B cell (primary cell): ENCODE results near the gene FAM20C. TPM values are rescaled to one million over a fixed set of nuclear protein-coding genes. Genes with fewer than 3 reads are reported as not detected.

Experiments
- ATAC-seq: fragments of 200-7000 bp; cut with Tn5 transposase; one replicate; pipeline ENCODE4 v1.10.0; 2021; ENCODE audit warnings: low read depth, mild to moderate bottlenecking, moderate number of reproducible peaks, moderate library complexity
- CTCF ChIA-PET: fragments of 350-600 bp; sonication (Branson Sonifier 250); formaldehyde crosslinking; loops from one replicate; lab custom pipeline; 2021; ENCODE audit warnings: antibody characterized with exemption, inconsistent platforms; lab: Charles Lee
- POLR2A ChIA-PET: fragments of 350-600 bp; sonication (Branson Sonifier 250); formaldehyde crosslinking; loops from one replicate; lab custom pipeline; 2021; ENCODE audit warnings: antibody characterized with exemption; lab: Charles Lee
- DNase-seq: peaks from one replicate; pipeline ENCODE4 v3.0.0; 2013
- H2AFZ ChIP-seq: 2 replicates; pipeline ENCODE4 v1.6.1; 2012; ENCODE audit warnings: mild to moderate bottlenecking, low read depth, low read length; ENCODE audit not compliant: insufficient read depth, poor library complexity, severe bottlenecking
- H3K27ac ChIP-seq, 2 donors: 1 replicate in 1 of 2; 2 replicates in 1 of 2; pipeline ENCODE4 v1.5.1; 2012 to 2013; ENCODE audit warnings: low read length in 2 of 2, mild to moderate bottlenecking in 2 of 2, moderate library complexity in 1 of 2
- H3K27me3 ChIP-seq, 4 experiments: fragments of 200-600 bp in 1 of 4; sonication (generic) in 1 of 4; replicated peaks in 1 of 4; 1 replicate in 2 of 4; 2 replicates in 2 of 4; pipeline versions ENCODE4 v1.6.1 to v1.7.0; 2013 to 2016; ENCODE audit warnings: low read length in 3 of 4, mild to moderate bottlenecking in 2 of 4, mixed read lengths in 1 of 4, moderate library complexity in 1 of 4; ENCODE audit not compliant: insufficient read depth in 4 of 4, control insufficient read depth in 3 of 4; ENCODE audit errors: control extremely low read depth in 1 of 4
- H3K36me3 ChIP-seq, 2 experiments: replicated peaks in 1 of 2; 1 replicate in 1 of 2; 2 replicates in 1 of 2; pipeline versions ENCODE4 v1.6.1 to v1.7.1; 2013; ENCODE audit warnings: low read length in 1 of 2; ENCODE audit not compliant: insufficient read depth in 2 of 2, control insufficient read depth in 1 of 2; ENCODE audit errors: control extremely low read depth in 1 of 2, extremely low read depth in 1 of 2
- H3K4me1 ChIP-seq, 2 donors: fragments of 200-600 bp in 1 of 2; sonication (generic) in 1 of 2; 1 replicate in 1 of 2; 2 replicates in 1 of 2; pipeline versions ENCODE4 v1.5.1 to v1.6.1; 2013 to 2017; ENCODE audit warnings: low read length in 2 of 2; ENCODE audit not compliant: control insufficient read depth in 2 of 2, insufficient read depth in 2 of 2
- H3K4me2 ChIP-seq: replicated peaks from 2 replicates; pipeline ENCODE3; 2012; ENCODE audit warnings: mild to moderate bottlenecking, low read depth, low read length; ENCODE audit not compliant: poor library complexity, severe bottlenecking
- H3K4me3 ChIP-seq, 5 experiments: fragments of 200-600 bp in 1 of 5; sonication (generic) in 1 of 5; 1 replicate in 3 of 5; 2 replicates in 2 of 5; pipeline versions ENCODE4 v1.5.1 to v1.7.0; 2011 to 2016; ENCODE audit warnings: low read length in 4 of 5, mild to moderate bottlenecking in 4 of 5, low read depth in 2 of 5, control low read depth in 1 of 5, moderate library complexity in 1 of 5; ENCODE audit not compliant: insufficient read depth in 1 of 5; ENCODE audit errors: control extremely low read depth in 1 of 5, extremely low read depth in 1 of 5
- H3K79me2 ChIP-seq: fragments of 200-600 bp; sonication (generic); one replicate; pipeline ENCODE4 v1.6.0; 2016; ENCODE audit warnings: low read length; ENCODE audit not compliant: control insufficient read depth, insufficient read depth
- H3K9ac ChIP-seq: fragments of 200-600 bp; sonication (generic); 2 replicates; pipeline ENCODE4 v1.6.1; 2017; ENCODE audit warnings: mild to moderate bottlenecking, low read length, moderate library complexity
- H3K9me3 ChIP-seq, 3 donors: one replicate each; pipeline versions ENCODE4 v1.6.1 to v1.7.1; 2013; ENCODE audit warnings: low read length in 2 of 3; ENCODE audit not compliant: control insufficient read depth in 2 of 3, insufficient read depth in 1 of 3; ENCODE audit errors: control extremely low read depth in 1 of 3
- H4K20me1 ChIP-seq: 2 replicates; pipeline ENCODE4 v1.6.0; 2012; ENCODE audit warnings: mild to moderate bottlenecking, low read length; ENCODE audit not compliant: insufficient read depth, control insufficient read depth, poor library complexity, severe bottlenecking
- H3K27ac Mint-ChIP-seq: one replicate; pipeline ENCODE4 v1.8.0; 2021; ENCODE audit warnings: mixed read lengths
- H3K27me3 Mint-ChIP-seq: one replicate; pipeline ENCODE4 v1.8.0; 2021; ENCODE audit warnings: mixed read lengths
- H3K4me1 Mint-ChIP-seq: one replicate; pipeline ENCODE4 v1.8.0; 2021; ENCODE audit warnings: mixed read lengths
- H3K4me3 Mint-ChIP-seq: one replicate; pipeline ENCODE4 v1.8.0; 2021; ENCODE audit warnings: mixed read lengths
- H3K9me3 Mint-ChIP-seq: one replicate; pipeline ENCODE4 v1.8.0; 2022; ENCODE audit warnings: mixed read lengths; ENCODE audit not compliant: insufficient read depth
- EZH2 ChIP-seq: IDR thresholded peaks from 2 replicates; pipeline ENCODE4 v1.6.1; 2012; ENCODE audit warnings: borderline replicate concordance, low read depth, mild to moderate bottlenecking, moderate library complexity, low read length; ENCODE audit not compliant: insufficient read depth, poor library complexity, severe bottlenecking
- WGBS: methylation state at CpG from one replicate; pipeline ENCODE4 v1.1.5; 2013; ENCODE audit warnings: missing lambda C conversion rate; ENCODE audit not compliant: insufficient coverage; 5-methylcytosine and 5-hydroxymethylcytosine counted together
- intact Hi-C: fragments of 100-400 bp; cut with micrococcal nuclease; formaldehyde crosslinking; loops from one replicate; pipeline ENCODE4 v1.10.0; 2022
- polyA plus RNA-seq: library from polyadenylated mRNA; depleted of rRNA; stranded (reverse); fragments of >200 nt; gene quantifications from 2 replicates; pipeline ENCODE4 v1.2.3, GENCODE V29; 2012
- total RNA-seq, 2 donors: library from RNA; stranded (reverse); fragments of 120-200 nt in 1 of 2; gene quantifications; 1 replicate in 1 of 2; 2 replicates in 1 of 2; pipeline versions ENCODE4 v1.2.3 to v1.2.4, GENCODE V29; 2013 to 2022
- TF ChIP-seq, protein P1 (sequence below): fragments of 200-600 bp; IDR thresholded peaks from one replicate; pipeline ENCODE4 v1.8.0; 2022; ENCODE audit warnings: antibody characterized with exemption, mild to moderate bottlenecking

The FAM20C gene
- total and polyA plus RNA-seq, 2 donors (not counting 1 experiment from before 2014, with no cell fraction given): 0.54 to 0.81 TPM

DNA sequence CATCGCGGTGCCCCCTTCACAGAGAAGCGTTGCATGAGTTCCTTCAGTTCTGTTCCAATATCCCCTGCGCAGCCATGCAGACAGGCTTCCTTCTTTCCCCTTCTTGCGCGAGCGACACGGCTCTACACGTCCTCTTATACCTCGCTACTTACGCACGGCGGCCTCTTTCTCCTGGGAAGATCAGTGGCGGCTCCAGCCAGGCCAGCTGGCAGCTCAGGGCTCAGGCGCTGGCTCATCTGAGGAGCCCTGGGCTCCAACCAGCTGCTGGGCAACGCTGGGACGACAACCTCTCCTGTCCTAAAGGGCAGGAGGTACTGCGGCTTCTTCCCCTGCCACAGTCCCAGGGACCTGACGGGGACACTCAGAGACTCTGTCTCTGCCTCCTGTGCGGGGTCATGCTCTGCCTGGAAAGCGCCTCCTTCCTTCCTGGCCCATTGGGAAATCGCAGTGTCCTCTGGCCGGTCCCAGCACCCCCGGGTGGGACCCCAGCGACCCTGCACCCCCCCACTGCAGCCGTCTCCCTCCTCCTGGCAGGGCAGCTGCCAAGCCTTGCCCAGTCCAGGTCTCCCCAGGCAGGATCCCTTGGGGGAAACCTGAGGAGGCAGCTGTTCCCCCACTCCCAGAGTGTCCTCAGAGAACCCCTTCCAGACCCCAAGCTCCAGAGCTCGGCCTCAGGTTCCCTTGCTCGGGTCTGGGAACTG, 5.0 kb upstream of the FAM20C start:
- no peak overlapping the region for H3K4me2 ChIP-seq
- Mint-ChIP-seq H3K4me3 (no peak overlapping the region), H3K4me1 (peaks cover 3% of the 10 kb centered on the region), H3K27ac (no peak overlapping the region), H3K27me3 (peaks cover 32% of the 10 kb centered on the region), H3K9me3 (no peaks in the 10 kb centered on the region)
- WGBS: 90% methylated on average over 28 of the region's 28 CpGs
- H4K20me1 ChIP-seq: no peaks in the 10 kb centered on the region
- H3K4me3 ChIP-seq: no peak overlapping the region
- no peak overlapping the region for H3K27ac ChIP-seq
- TF ChIP-seq, protein P1, sequence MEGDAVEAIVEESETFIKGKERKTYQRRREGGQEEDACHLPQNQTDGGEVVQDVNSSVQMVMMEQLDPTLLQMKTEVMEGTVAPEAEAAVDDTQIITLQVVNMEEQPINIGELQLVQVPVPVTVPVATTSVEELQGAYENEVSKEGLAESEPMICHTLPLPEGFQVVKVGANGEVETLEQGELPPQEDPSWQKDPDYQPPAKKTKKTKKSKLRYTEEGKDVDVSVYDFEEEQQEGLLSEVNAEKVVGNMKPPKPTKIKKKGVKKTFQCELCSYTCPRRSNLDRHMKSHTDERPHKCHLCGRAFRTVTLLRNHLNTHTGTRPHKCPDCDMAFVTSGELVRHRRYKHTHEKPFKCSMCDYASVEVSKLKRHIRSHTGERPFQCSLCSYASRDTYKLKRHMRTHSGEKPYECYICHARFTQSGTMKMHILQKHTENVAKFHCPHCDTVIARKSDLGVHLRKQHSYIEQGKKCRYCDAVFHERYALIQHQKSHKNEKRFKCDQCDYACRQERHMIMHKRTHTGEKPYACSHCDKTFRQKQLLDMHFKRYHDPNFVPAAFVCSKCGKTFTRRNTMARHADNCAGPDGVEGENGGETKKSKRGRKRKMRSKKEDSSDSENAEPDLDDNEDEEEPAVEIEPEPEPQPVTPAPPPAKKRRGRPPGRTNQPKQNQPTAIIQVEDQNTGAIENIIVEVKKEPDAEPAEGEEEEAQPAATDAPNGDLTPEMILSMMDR: no peak
- TF ChIP-seq EZH2: no peak
- no peaks in the 10 kb centered on the region for H3K36me3 ChIP-seq
- H3K9me3 ChIP-seq: peaks cover 0 to 6% (median 0%) of the 10 kb centered on the region in 3 donors
- H3K79me2 ChIP-seq: no peaks in the 10 kb centered on the region
- CTCF ChIA-PET: no interaction called here
- peaks cover 0 to 23% (median 8%) of the 10 kb centered on the region in 4 experiments for H3K27me3 ChIP-seq
- no peak for ATAC-seq
- intact Hi-C loops: no loop called here
- H3K9ac ChIP-seq: no peak overlapping the region
- no peak for DNase-seq
- H3K4me1 ChIP-seq: peaks cover 4 to 5% of the 10 kb centered on the region in 2 donors
- POLR2A ChIA-PET: no interaction called here
- H2AFZ ChIP-seq: no peak overlapping the region

DNA sequence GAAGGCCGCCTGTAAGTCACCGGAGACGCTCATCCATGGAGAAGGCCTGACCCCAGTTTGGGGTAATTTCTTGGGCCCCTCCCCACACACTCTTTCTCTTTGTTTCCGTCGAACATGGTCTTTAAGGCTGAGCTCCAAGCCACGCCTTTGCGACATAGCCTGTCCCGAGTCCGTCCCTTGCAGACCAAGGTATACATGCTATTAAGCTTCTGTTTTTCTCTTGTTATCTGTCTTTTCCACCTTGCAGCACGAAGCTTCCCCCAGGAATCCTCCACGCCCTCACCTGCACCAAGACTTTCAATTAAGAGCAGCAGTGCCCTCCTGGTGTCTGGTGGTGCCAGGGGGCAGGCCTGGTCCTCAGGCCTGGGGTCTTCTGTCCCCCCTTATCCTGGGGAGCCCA, 4.2 kb upstream of the FAM20C start:
- CTCF ChIA-PET: no interaction called here
- no peak for DNase-seq
- H3K9me3 ChIP-seq: peaks cover 0 to 6% (median 0%) of the 10 kb centered on the region in 3 donors
- peaks cover 4 to 5% of the 10 kb centered on the region in 2 donors for H3K4me1 ChIP-seq
- Mint-ChIP-seq H3K27ac (no peak overlapping the region), H3K4me3 (no peak overlapping the region), H3K4me1 (peaks cover 3% of the 10 kb centered on the region), H3K27me3 (peaks cover 32% of the 10 kb centered on the region), H3K9me3 (no peaks in the 10 kb centered on the region)
- no peak for ATAC-seq
- peaks cover 0 to 23% (median 8%) of the 10 kb centered on the region in 4 experiments for H3K27me3 ChIP-seq
- POLR2A ChIA-PET: no interaction called here
- no peaks in the 10 kb centered on the region for H3K36me3 ChIP-seq
- TF ChIP-seq, protein P1: no peak
- TF ChIP-seq EZH2: no peak
- H3K9ac ChIP-seq: no peak overlapping the region
- no peak overlapping the region for H3K4me3 ChIP-seq
- H4K20me1 ChIP-seq: no peaks in the 10 kb centered on the region
- intact Hi-C loops: no loop called here
- no peak overlapping the region for H3K27ac ChIP-seq
- H3K79me2 ChIP-seq: no peaks in the 10 kb centered on the region
- H3K4me2 ChIP-seq: no peak overlapping the region
- H2AFZ ChIP-seq: no peak overlapping the region
- 90% methylated on average over 11 of the region's 11 CpGs for WGBS
